BJ (cell line): Measurements from ENCODE around the gene SAMHD1. TPM values are rescaled to one million over a fixed set of nuclear protein-coding genes. Genes with fewer than 3 reads are reported as not detected.

Experiments
- CTCF ChIA-PET: fragments of 350-600 bp; formaldehyde crosslinking; extraction: SDS; loops from one replicate; lab custom pipeline; 2021; ENCODE audit warnings: antibody characterized with exemption, inconsistent platforms; lab: Yijun Ruan, JAX
- POLR2A ChIA-PET: fragments of 300-600 bp; sonication (Branson Sonifier 250); formaldehyde crosslinking; extraction: SDS; loops from one replicate; lab custom pipeline; 2021; ENCODE audit warnings: antibody characterized with exemption; lab: Charles Lee
- DNase-seq: peaks from one replicate; pipeline ENCODE4 v3.0.0-alpha.2; 2011; ENCODE audit warnings: low read depth
- H3K27me3 ChIP-seq: 2 replicates; pipeline ENCODE4 v1.6.0; 2011; ENCODE audit warnings: low read length; ENCODE audit not compliant: control insufficient read depth, insufficient read depth
- H3K36me3 ChIP-seq: 2 replicates; pipeline ENCODE4 v1.5.1; 2011; ENCODE audit warnings: low read length; ENCODE audit not compliant: control insufficient read depth, insufficient read depth
- H3K4me3 ChIP-seq: 2 replicates; pipeline ENCODE4 v1.5.1; 2011; ENCODE audit warnings: low read depth, mild to moderate bottlenecking, control low read depth, low read length
- polyA plus RNA-seq: library from polyadenylated mRNA; depleted of rRNA; stranded (reverse); fragments of >200 nt; gene quantifications from 2 replicates; pipeline ENCODE4 v1.2.3, GENCODE V29; 2011
- TF ChIP-seq, protein P1 (sequence below): IDR thresholded peaks from 2 replicates; pipeline ENCODE4 v1.5.1; 2011; ENCODE audit warnings: low read depth, mild to moderate bottlenecking, control low read depth, inconsistent platforms, low read length, moderate library complexity; ENCODE audit not compliant: insufficient read depth

The SAMHD1 gene
- polyA plus RNA-seq, 1 experiment: 5.6 TPM

- TF ChIP-seq, protein P1, sequence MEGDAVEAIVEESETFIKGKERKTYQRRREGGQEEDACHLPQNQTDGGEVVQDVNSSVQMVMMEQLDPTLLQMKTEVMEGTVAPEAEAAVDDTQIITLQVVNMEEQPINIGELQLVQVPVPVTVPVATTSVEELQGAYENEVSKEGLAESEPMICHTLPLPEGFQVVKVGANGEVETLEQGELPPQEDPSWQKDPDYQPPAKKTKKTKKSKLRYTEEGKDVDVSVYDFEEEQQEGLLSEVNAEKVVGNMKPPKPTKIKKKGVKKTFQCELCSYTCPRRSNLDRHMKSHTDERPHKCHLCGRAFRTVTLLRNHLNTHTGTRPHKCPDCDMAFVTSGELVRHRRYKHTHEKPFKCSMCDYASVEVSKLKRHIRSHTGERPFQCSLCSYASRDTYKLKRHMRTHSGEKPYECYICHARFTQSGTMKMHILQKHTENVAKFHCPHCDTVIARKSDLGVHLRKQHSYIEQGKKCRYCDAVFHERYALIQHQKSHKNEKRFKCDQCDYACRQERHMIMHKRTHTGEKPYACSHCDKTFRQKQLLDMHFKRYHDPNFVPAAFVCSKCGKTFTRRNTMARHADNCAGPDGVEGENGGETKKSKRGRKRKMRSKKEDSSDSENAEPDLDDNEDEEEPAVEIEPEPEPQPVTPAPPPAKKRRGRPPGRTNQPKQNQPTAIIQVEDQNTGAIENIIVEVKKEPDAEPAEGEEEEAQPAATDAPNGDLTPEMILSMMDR: no peak
- Histone ChIP-seq H3K4me3 (no peak overlapping the region), H3K36me3 (no peaks in the 10 kb centered on the region), H3K27me3 (no peaks in the 10 kb centered on the region)
- ChIA-PET CTCF (interaction anchor here (0.9 to 1.8 kb wide), 5 partner anchors 9 to 261 kb away, joined by 3 to 7 read pairs (median 3); partner anchors contain the start of genes RAB5IF and TLDC2), POLR2A (no interaction called here)
- DNase-seq: no peak
These were observed 84.6 kb downstream of the SAMHD1 start for GRCh38 chr20:36866681-36867495.

DNA sequence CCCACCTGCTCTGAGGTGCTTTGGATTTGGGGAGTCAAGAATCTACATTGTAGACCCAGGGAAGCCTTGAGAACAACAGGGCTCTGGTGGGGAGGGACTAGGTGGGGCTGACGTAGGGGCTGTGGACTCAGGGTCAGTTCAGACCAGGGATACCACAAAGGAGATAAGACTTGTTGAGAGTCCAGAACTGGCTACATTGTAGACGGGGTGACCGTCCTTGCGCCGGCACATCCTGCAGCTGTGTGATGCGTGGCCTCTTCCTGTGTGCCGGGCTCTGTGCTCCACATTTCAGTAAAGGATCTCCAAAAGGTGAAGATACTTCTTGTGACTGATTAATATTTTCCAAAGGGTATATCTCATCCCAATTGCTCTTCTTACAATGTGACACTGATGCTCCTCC lies 85.3 kb downstream of the SAMHD1 start:
- TF ChIP-seq, protein P1: no peak
- H3K27me3 ChIP-seq: no peaks in the 10 kb centered on the region
- DNase-seq: no peak
- no peak overlapping the region for H3K4me3 ChIP-seq
- no peaks in the 10 kb centered on the region for H3K36me3 ChIP-seq
- POLR2A ChIA-PET: no interaction called here
- CTCF ChIA-PET: interaction anchor here (0.9 to 1.8 kb wide), 3 partner anchors 20 to 261 kb away, joined by 3 to 7 read pairs (median 6); partner anchors contain the start of gene RAB5IF

- H3K36me3 ChIP-seq: no peaks in the 10 kb centered on the region
- no peak overlapping the region for H3K4me3 ChIP-seq
- ChIA-PET POLR2A (no interaction called here), CTCF (interaction anchor here (0.7 to 1.8 kb wide), 2 partner anchors 43 to 57 kb away, joined by 3 to 7 read pairs; no protein-coding TSS in a partner anchor)
- TF ChIP-seq, protein P1: no peak
- no peak for DNase-seq
- H3K27me3 ChIP-seq: no peaks in the 10 kb centered on the region
These were observed 85.7 kb downstream of the SAMHD1 start for GRCh38 chr20:36865861-36866149.

- ChIA-PET CTCF (interaction anchor here (0.7 to 2.5 kb wide), 4 partner anchors 13 to 57 kb away, joined by 3 to 7 read pairs (median 6); no protein-coding TSS in a partner anchor), POLR2A (no interaction called here)
- TF ChIP-seq, protein P1: no peak
These were observed 86.2 kb downstream of the SAMHD1 start for GRCh38 chr20:36865076-36865860.

More at GRCh38 chr20:36865076-36865860, 86.2 kb downstream of the SAMHD1 start:
- H3K4me3 ChIP-seq: no peak overlapping the region
- H3K36me3 ChIP-seq: no peaks in the 10 kb centered on the region
- no peaks in the 10 kb centered on the region for H3K27me3 ChIP-seq
- no peak for DNase-seq
